K562 (cell line): Measurements from ENCODE around the gene GLI3. TPM values are rescaled to one million over a fixed set of nuclear protein-coding genes. Genes with fewer than 3 reads are reported as not detected.

Source experiments
- ATAC-seq: fragments of 200-7000 bp; cut with Tn5 transposase; 3 replicates; pipeline ENCODE4 v1.9.1; 2020; ENCODE audit warnings: moderate library complexity
- BruUV-seq: library from RNA; stranded (reverse); fragments of 400-500 nt; replicated peaks from 2 replicates; lab custom pipeline; 2021; lab: Mats Ljungman, UMichigan
- CTCF ChIA-PET: fragments of 300-600 bp; formaldehyde crosslinking; extraction: SDS; loops from one replicate; lab custom pipeline; 2021; ENCODE audit warnings: low intra/inter-chr PET ratio; lab: Yijun Ruan, JAX
- POLR2A ChIA-PET: fragments of 300-600, 350-650 bp; sonication (Branson Sonifier 250); formaldehyde crosslinking; extraction: SDS; loops from one replicate; lab custom pipeline; 2021; ENCODE audit warnings: antibody characterized with exemption, inconsistent platforms; lab: Yijun Ruan, JAX
- DNase-seq, 4 experiments: peaks; one replicate each; pipeline versions ENCODE4 v3.0.0 to v3.0.0-alpha.2; 2011 to 2018; ENCODE audit warnings: low spot score in 3 of 4, mixed read lengths in 3 of 4; ENCODE audit errors: extremely low read depth in 1 of 4
- FAIRE-seq: peaks from 2 replicates; lab custom pipeline; 2011; peaks lifted over from hg19 to GRCh38; lab: Jason Lieb, UNC
- H2AFZ ChIP-seq: 2 replicates; pipeline ENCODE4 v1.6.0; 2011; ENCODE audit warnings: low read depth, low read length, control low read depth, inconsistent platforms
- H3K27ac ChIP-seq: fragments of 200-600 bp; 3 replicates; pipeline ENCODE4 v1.8.0; 2011; ENCODE audit warnings: low read depth, mild to moderate bottlenecking, control low read depth, inconsistent platforms, low read length, moderate library complexity, mixed read lengths; ENCODE audit errors: extremely low read depth
- H3K27me3 ChIP-seq, 2 experiments: fragments of 300-600 bp in 1 of 2; 2 replicates in 1 of 2; 3 replicates in 1 of 2; pipeline versions ENCODE4 v1.6.0 to v1.8.0; 2011; ENCODE audit warnings: inconsistent platforms in 2 of 2, low read length in 2 of 2, mild to moderate bottlenecking in 1 of 2, mixed read lengths in 1 of 2, moderate library complexity in 1 of 2; ENCODE audit not compliant: control insufficient read depth in 2 of 2, insufficient read depth in 2 of 2
- H3K36me3 ChIP-seq: fragments of 300-600 bp; 3 replicates; pipeline ENCODE4 v1.8.0; 2011; ENCODE audit warnings: mild to moderate bottlenecking, low read length, inconsistent platforms; ENCODE audit not compliant: control insufficient read depth, insufficient read depth
- H3K4me1 ChIP-seq, 2 experiments: fragments of 200-600 bp in 1 of 2; replicated peaks in 1 of 2; 2 replicates in 1 of 2; 3 replicates in 1 of 2; pipeline versions ENCODE4 v1.5.1 to v1.8.0; 2011; ENCODE audit warnings: inconsistent platforms in 2 of 2, low read length in 2 of 2, mild to moderate bottlenecking in 1 of 2, mixed read lengths in 1 of 2, moderate library complexity in 1 of 2; ENCODE audit not compliant: control insufficient read depth in 2 of 2, insufficient read depth in 2 of 2
- H3K4me2 ChIP-seq: 2 replicates; pipeline ENCODE4 v1.6.1; 2011; ENCODE audit warnings: low read length, control low read depth, inconsistent platforms, mixed read lengths; ENCODE audit not compliant: insufficient read depth
- H3K4me3 ChIP-seq: fragments of 200-600 bp; sonication (generic), shearing (Covaris generic); 2 replicates; pipeline ENCODE4 v1.5.1; 2016; ENCODE audit warnings: control low read depth, inconsistent platforms
- H3K79me2 ChIP-seq: fragments of 200-600 bp; 3 replicates; pipeline ENCODE4 v1.8.0; 2011; ENCODE audit warnings: low read length, inconsistent platforms; ENCODE audit not compliant: control insufficient read depth, insufficient read depth
- H3K9ac ChIP-seq, 2 experiments: 2 replicates each; pipeline versions ENCODE4 v1.6.0 to v1.6.1; 2011; ENCODE audit warnings: low read depth in 2 of 2, low read length in 2 of 2, control low read depth in 1 of 2, inconsistent platforms in 1 of 2, mild to moderate bottlenecking in 1 of 2, mixed read lengths in 1 of 2; ENCODE audit not compliant: insufficient read depth in 1 of 2
- H3K9me1 ChIP-seq: one replicate; pipeline ENCODE4 v1.6.0; 2011; ENCODE audit warnings: inconsistent platforms, mild to moderate bottlenecking, low read length, moderate library complexity; ENCODE audit not compliant: control insufficient read depth, insufficient read depth
- H3K9me3 ChIP-seq: replicated peaks from 2 replicates; pipeline ENCODE4 v1.5.1; 2011; ENCODE audit warnings: low read depth, low read length, inconsistent platforms; ENCODE audit not compliant: control insufficient read depth, insufficient read depth
- H4K20me1 ChIP-seq: replicated peaks from 2 replicates; pipeline ENCODE4 v1.6.1; 2011; ENCODE audit warnings: low read length, inconsistent platforms, mixed read lengths; ENCODE audit not compliant: control insufficient read depth, insufficient read depth
- ATF6 ChIP-seq: sonication (generic); formaldehyde crosslinking; IDR thresholded peaks from 2 replicates; pipeline ENCODE4 v1.4.0; 2020; ENCODE audit warnings: mild to moderate bottlenecking, missing genetic modification reagents
- KHSRP ChIP-seq: fragments of 450-650 bp; IDR thresholded peaks from 2 replicates; pipeline ENCODE4 v1.6.1; 2017
- L3MBTL2 ChIP-seq: fragments of 450-650 bp; IDR thresholded peaks from 2 replicates; pipeline ENCODE4 v1.6.1; 2016; ENCODE audit warnings: mild to moderate bottlenecking, moderate library complexity
- SAFB2 ChIP-seq: fragments of 200-400 bp; formaldehyde crosslinking; IDR thresholded peaks from 2 replicates; pipeline ENCODE4 v1.6.1; 2018; ENCODE audit warnings: borderline replicate concordance, low read length, low read depth, moderate library complexity; ENCODE audit not compliant: severe bottlenecking
- SMAD1 ChIP-seq: fragments of 150-350 bp; IDR thresholded peaks from 2 replicates; pipeline ENCODE4 v1.6.1; 2014; ENCODE audit warnings: low read length, low read depth; ENCODE audit not compliant: partially characterized antibody
- ZNF592 ChIP-seq: fragments of 450-650 bp; IDR thresholded peaks from 2 replicates; pipeline ENCODE4 v1.6.1; 2017; ENCODE audit warnings: antibody characterized with exemption, mild to moderate bottlenecking
- ZNF764 ChIP-seq: fragments of 250-450 bp; sonication (Bioruptor Pico); IDR thresholded peaks from 2 replicates; pipeline ENCODE4 v1.4.0; 2020; ENCODE audit warnings: low read depth, mild to moderate bottlenecking, moderate library complexity
- WGBS: fragments of 100-300 bp; shearing (Covaris generic); methylation state at CpG from one replicate; pipeline ENCODE4 v1.1.6; 2016; ENCODE audit warnings: low coverage, mixed read lengths; ENCODE audit not compliant: insufficient coverage; ENCODE audit errors: missing lambda C conversion rate; 5-methylcytosine and 5-hydroxymethylcytosine counted together
- in situ Hi-C: fragments of 300-500 bp; cut with MboI; formaldehyde crosslinking; loops from 4 replicates; pipeline ENCODE4 v1.15.0; 2018; ENCODE audit warnings: inconsistent platforms, mixed read lengths
- intact Hi-C: fragments of 100-400 bp; cut with micrococcal nuclease; formaldehyde crosslinking; loops from 2 replicates; pipeline ENCODE4 v1.14.2; 2022
- polyA plus RNA-seq, 8 experiments: library from polyadenylated mRNA; depleted of rRNA in 4 of 8; stranded (reverse) in 5 of 8; unstranded in 3 of 8; fragments of >200 nt; fragmentation: Nextera tagmentation in 2 of 8; fragmentation: Illumina TruSeq in 1 of 8; extraction: Ambion mirVana in 2 of 8; extraction: Trizol in 1 of 8; gene quantifications; 2 replicates each; pipeline versions ENCODE4 v1.2.1 to v1.2.3, GENCODE V29; 2011 to 2014; ENCODE audit warnings: inconsistent platforms in 1 of 8, missing spikeins in 1 of 8
- total RNA-seq, 7 experiments: library from RNA; depleted of rRNA in 6 of 7; stranded (reverse); fragments of >200 nt in 6 of 7; fragmentation: Illumina TruSeq in 2 of 7; extraction: Trizol in 2 of 7; gene quantifications; 2 replicates each; pipeline versions ENCODE4 v1.2.1 to v1.2.3, GENCODE V29; 2011 to 2021; ENCODE audit warnings: low replicate concordance in 1 of 7
- TF ChIP-seq, protein P1 (sequence below): sonication (generic); formaldehyde crosslinking; IDR thresholded peaks from 2 replicates; pipeline ENCODE4 v1.5.0; 2020; ENCODE audit warnings: missing genetic modification reagents
- TF ChIP-seq, protein P2 (sequence below): fragments of 250-450 bp; sonication (Bioruptor Pico); IDR thresholded peaks from 2 replicates; pipeline ENCODE4 v1.9.0; 2021; ENCODE audit warnings: mild to moderate bottlenecking
- TF ChIP-seq, protein P3 (sequence below): sonication (generic); formaldehyde crosslinking; IDR thresholded peaks from 2 replicates; pipeline ENCODE4 v1.8.0; 2023; ENCODE audit warnings: mild to moderate bottlenecking, missing genetic modification reagents

Gene GLI3
- total and polyA plus RNA-seq, 9 of the 15 experiments (the other 6 are each of a cell fraction or from before 2014, with no cell fraction given) = 0.01 to 0.18 (median 0.07) TPM; not detected in 6

DNA sequence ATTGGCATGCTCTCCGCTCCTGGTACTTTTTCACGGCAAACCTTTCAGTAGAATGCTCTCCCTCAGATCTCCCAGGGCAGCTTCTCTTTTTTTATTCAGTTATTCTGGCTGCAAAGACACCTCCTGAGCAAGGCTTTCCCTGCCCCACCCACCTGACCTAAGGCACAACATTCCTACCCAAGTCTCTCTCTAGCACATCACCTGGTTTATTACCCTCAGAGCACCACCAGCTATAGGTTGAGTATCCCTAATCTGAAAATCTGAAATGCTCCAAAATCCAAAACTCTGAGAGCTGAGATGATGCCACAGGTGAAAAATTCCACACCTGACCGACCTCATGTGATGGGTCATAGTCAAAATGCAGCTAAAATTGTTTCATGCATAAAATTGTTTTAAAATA, 99.6 kb downstream of the GLI3 start:
- Histone ChIP-seq H3K4me1 (no peaks in the 10 kb centered on the region), H3K9me3 (no peaks in the 10 kb centered on the region; the same call in 1 of the 2 replicates), H3K9ac (no peak overlapping the region), H3K27ac (no peak overlapping the region), H2AFZ (no peak overlapping the region), H3K4me3 (no peak overlapping the region), H3K27me3 (peaks cover 0 to 6% of the 10 kb centered on the region in 2 experiments; a peak in 2 of 5 replicates), H3K79me2 (no peaks in the 10 kb centered on the region), H3K36me3 (no peaks in the 10 kb centered on the region), H3K9me1 (no peaks in the 10 kb centered on the region), H4K20me1 (no peaks in the 10 kb centered on the region; the same call in 1 of the 2 replicates), H3K4me2 (no peak overlapping the region)
- ChIA-PET POLR2A (interaction anchor here (0.5 kb wide), 1 partner anchor 216 kb away, joined by 4 read pairs; no protein-coding TSS in a partner anchor), CTCF (no interaction called here)
- BruUV-seq = no TSS peak
- DNase-seq = no peak
- no peak for FAIRE-seq
- ATAC-seq = no peak
- intact Hi-C loops (no loop called here), in situ Hi-C loops (no loop called here)
- 0% methylated on average over 3 of the region's 3 CpGs for WGBS
- TF ChIP-seq, protein P1, sequence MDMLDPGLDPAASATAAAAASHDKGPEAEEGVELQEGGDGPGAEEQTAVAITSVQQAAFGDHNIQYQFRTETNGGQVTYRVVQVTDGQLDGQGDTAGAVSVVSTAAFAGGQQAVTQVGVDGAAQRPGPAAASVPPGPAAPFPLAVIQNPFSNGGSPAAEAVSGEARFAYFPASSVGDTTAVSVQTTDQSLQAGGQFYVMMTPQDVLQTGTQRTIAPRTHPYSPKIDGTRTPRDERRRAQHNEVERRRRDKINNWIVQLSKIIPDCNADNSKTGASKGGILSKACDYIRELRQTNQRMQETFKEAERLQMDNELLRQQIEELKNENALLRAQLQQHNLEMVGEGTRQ (CRISPR knock-in tag) = no peak
- TF ChIP-seq, protein P2, sequence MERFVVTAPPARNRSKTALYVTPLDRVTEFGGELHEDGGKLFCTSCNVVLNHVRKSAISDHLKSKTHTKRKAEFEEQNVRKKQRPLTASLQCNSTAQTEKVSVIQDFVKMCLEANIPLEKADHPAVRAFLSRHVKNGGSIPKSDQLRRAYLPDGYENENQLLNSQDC (CRISPR knock-in tag) = no peak
- TF ChIP-seq SAFB2 = no peak
- no peak for TF ChIP-seq ZNF764 (CRISPR knock-in tag)
- TF ChIP-seq ZNF592 = no peak
- TF ChIP-seq, protein P3, sequence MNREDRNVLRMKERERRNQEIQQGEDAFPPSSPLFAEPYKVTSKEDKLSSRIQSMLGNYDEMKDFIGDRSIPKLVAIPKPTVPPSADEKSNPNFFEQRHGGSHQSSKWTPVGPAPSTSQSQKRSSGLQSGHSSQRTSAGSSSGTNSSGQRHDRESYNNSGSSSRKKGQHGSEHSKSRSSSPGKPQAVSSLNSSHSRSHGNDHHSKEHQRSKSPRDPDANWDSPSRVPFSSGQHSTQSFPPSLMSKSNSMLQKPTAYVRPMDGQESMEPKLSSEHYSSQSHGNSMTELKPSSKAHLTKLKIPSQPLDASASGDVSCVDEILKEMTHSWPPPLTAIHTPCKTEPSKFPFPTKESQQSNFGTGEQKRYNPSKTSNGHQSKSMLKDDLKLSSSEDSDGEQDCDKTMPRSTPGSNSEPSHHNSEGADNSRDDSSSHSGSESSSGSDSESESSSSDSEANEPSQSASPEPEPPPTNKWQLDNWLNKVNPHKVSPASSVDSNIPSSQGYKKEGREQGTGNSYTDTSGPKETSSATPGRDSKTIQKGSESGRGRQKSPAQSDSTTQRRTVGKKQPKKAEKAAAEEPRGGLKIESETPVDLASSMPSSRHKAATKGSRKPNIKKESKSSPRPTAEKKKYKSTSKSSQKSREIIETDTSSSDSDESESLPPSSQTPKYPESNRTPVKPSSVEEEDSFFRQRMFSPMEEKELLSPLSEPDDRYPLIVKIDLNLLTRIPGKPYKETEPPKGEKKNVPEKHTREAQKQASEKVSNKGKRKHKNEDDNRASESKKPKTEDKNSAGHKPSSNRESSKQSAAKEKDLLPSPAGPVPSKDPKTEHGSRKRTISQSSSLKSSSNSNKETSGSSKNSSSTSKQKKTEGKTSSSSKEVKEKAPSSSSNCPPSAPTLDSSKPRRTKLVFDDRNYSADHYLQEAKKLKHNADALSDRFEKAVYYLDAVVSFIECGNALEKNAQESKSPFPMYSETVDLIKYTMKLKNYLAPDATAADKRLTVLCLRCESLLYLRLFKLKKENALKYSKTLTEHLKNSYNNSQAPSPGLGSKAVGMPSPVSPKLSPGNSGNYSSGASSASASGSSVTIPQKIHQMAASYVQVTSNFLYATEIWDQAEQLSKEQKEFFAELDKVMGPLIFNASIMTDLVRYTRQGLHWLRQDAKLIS (CRISPR knock-in tag) = no peak
- TF ChIP-seq SMAD1 = no peak
- TF ChIP-seq ATF6 (CRISPR knock-in tag) = no peak
- TF ChIP-seq KHSRP = no peak
- TF ChIP-seq L3MBTL2 = no peak
